ENCODE results near the gene NSF. TPM values are rescaled to one million over a fixed set of nuclear protein-coding genes. Genes with fewer than 3 reads are reported as not detected.
A peak's percentile ranks its signal among the peaks of the same experiment; 100 is the strongest.
"Not testable (repeated sequence)": the region's sequence is repeated elsewhere in the genome, so short reads cannot be mapped to it uniquely, and the experiment has no call there.

NSF gene
- total RNA-seq, 2 experiments from 2014 or later: 49.8 to 52.8 TPM

DNA sequence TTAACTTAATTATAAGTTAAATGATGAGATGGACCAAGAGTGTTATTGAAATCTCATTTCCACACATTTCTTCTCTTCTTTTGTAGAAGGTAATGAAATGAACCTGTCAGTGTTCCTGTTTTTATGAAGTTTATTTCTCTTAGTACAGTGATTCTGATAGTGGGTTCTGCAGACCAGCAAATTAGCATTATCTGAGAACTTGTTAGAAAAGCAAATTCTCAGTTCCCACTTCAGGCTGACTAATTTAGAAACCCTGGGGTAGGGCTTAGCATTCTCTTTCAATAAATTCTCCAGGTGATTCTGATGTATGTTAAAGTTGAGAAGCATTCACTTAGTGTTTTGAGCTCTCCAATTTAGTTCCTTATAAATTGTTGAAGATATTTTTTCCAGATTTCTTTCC is 12.7 kb downstream of the NSF start:
- H3K36me3 Mint-ChIP-seq; ATAC-seq (ENCODE audit: low read depth); H3K9me3 Mint-ChIP-seq; H3K4me1 Mint-ChIP-seq; DNase-seq; POLR2A ChIA-PET; H3K4me3 Mint-ChIP-seq; H3K27me3 Mint-ChIP-seq; H3K27ac Mint-ChIP-seq: not testable (repeated sequence)

DNA sequence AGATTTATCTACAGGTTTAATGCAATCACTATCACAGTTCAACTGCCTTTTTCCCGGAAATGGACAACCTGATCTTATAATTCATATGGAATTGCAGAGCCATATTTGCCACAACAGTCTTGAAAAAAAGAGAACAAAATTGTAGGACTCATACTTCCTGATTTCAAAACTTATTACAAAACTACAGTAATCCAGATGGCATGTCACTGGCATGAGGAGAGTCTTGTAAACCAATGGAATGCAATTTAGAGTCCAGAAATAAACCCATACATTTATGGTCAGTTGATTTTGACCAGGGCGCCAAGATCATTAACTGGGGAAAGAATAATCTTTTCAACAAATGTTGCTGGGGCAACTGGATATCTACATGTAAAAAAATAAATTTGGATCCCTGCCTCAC is 20.8 kb downstream of the NSF start:
- H3K27ac Mint-ChIP-seq; H3K27me3 Mint-ChIP-seq; ATAC-seq (ENCODE audit: low read depth); DNase-seq; POLR2A ChIA-PET; H3K4me1 Mint-ChIP-seq; H3K9me3 Mint-ChIP-seq; H3K36me3 Mint-ChIP-seq; H3K4me3 Mint-ChIP-seq: not testable (repeated sequence)

DNA sequence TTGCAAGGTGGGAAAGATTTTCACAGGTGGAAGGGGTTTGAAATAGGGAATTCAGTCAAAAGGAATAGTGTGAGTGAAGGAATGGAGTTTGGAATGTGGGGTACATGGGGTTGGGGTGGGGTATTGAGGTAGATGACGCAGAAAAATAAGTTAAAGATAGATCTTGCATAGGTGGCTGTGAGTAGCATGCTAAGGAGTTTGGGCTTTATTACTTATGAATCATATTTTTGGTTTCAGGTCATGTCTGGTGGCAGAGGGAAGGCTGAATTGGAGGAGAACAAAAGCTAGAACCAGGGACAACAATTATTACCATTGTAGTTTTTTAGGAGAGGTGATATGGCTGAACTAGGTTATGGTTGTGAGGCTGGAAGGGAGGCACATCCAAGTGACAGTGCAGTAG is 23.4 kb downstream of the NSF start:
- DNase-seq; H3K27ac Mint-ChIP-seq; ATAC-seq (ENCODE audit: low read depth); POLR2A ChIA-PET; H3K36me3 Mint-ChIP-seq; H3K4me3 Mint-ChIP-seq; H3K27me3 Mint-ChIP-seq; H3K4me1 Mint-ChIP-seq; H3K9me3 Mint-ChIP-seq: not testable (repeated sequence)

DNA sequence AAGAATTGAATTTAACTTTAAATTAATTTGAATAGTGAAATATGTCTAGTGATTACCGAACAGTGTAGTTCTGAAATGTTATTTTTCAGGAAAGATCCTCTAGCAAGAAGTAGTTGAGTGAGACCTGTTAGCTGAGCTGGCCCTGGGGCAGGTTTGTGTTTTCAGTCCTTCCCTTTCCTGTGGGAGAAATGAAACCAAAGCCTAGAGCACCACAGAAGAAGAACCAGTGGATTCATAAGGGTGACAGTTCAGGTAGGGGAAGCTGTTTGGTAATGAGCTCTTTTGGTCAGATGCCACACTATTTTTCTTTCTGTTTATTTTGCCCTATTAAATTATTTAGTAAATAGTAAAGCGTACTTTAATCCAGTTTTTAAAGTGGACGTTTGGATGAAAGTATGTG is 26.7 kb downstream of the NSF start:
- H3K9me3 Mint-ChIP-seq; H3K27ac Mint-ChIP-seq; H3K4me3 Mint-ChIP-seq; POLR2A ChIA-PET; DNase-seq; H3K4me1 Mint-ChIP-seq; H3K36me3 Mint-ChIP-seq; ATAC-seq (ENCODE audit: low read depth); H3K27me3 Mint-ChIP-seq: not testable (repeated sequence)

DNA sequence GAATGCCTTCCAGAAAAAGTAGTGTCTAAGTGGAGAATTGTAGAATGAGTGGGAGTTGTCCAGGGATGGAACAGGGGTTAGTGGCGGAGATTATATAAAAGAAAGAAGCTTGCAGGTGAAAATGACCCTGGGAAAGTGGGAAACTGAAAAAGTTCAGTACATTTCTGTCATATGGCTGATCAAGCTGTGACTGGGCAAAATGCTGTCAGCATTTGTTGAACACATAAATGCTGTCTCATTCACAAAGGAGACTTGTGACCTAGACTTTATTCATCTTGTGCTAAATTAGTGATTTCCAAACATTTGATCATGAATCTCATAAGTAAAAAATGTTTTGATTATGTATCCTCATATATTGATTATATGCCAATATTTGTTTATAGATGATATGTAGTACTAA is 28.5 kb downstream of the NSF start:
- ATAC-seq (ENCODE audit: low read depth); H3K27me3 Mint-ChIP-seq; H3K4me1 Mint-ChIP-seq; H3K9me3 Mint-ChIP-seq; H3K36me3 Mint-ChIP-seq; POLR2A ChIA-PET; DNase-seq; H3K4me3 Mint-ChIP-seq; H3K27ac Mint-ChIP-seq: not testable (repeated sequence)

DNA sequence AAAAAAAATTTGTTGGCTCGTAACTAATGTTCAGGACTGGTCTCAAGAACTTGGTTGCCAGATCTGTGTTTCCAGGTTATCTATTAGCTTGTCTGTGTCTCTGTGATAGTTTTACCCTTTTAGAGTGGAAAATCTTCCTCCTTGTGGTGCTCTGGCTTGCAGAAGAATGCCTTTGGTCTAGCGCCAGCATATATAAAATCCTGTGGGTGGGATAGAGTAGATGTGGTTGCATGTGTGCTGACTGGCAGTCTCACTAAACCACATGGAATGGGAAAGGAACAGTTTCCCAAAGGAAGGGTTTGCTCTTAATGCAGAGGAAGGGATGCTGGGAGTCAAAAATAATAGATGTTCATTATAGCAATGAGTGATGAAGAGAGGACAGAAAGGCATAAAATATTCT is 33.3 kb downstream of the NSF start:
- not testable (repeated sequence) for H3K4me3 Mint-ChIP-seq

DNA sequence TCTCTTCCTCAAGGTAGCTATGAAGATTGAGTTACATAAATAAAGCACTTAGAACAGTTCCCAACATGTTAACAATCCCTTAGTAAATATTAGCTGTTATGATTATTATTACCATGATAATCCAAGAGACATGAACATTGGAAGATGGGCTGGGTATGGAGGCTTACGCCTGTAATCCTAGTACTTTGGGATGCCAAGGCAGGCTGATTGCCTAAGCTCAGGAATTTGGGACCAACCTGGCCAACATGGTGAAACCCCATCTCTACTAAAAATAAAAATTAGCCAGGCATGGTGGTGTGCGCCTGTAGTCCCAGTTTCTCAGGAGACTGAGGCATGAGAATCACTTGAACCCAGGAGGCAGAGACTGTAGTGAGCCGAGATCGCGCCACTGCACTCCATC is 34.3 kb downstream of the NSF start:
- H3K4me1 Mint-ChIP-seq; H3K9me3 Mint-ChIP-seq; ATAC-seq (ENCODE audit: low read depth); H3K4me3 Mint-ChIP-seq; H3K27ac Mint-ChIP-seq; DNase-seq; H3K27me3 Mint-ChIP-seq; POLR2A ChIA-PET; H3K36me3 Mint-ChIP-seq: not testable (repeated sequence)

More for the DNA sequence above, 33.3 kb downstream of the NSF start:
- POLR2A ChIA-PET; H3K27ac Mint-ChIP-seq; H3K9me3 Mint-ChIP-seq; ATAC-seq (ENCODE audit: low read depth); H3K27me3 Mint-ChIP-seq; H3K4me1 Mint-ChIP-seq; H3K36me3 Mint-ChIP-seq; DNase-seq: not testable (repeated sequence)

DNA sequence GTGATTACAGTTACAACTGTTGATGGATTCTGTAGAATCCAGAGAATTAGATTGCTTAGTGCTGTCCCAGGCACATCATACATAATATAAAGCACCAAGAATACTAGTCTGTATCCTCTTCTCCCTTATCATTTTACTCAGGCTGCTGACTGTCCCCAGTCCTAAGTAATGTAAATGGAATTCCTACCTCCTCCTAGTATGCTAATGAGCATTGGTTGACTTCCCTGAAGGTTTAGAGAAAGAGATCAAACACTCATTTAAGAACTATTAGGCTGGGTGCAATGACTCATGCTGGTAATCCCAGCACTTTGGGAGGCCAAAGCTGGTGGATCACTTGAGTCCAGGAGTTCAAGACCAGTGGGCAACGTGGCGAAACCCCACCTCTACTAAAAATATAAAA is 37.0 kb downstream of the NSF start:
- DNase-seq; H3K4me1 Mint-ChIP-seq; H3K27ac Mint-ChIP-seq; H3K4me3 Mint-ChIP-seq; ATAC-seq (ENCODE audit: low read depth); H3K9me3 Mint-ChIP-seq; H3K36me3 Mint-ChIP-seq; POLR2A ChIA-PET; H3K27me3 Mint-ChIP-seq: not testable (repeated sequence)

DNA sequence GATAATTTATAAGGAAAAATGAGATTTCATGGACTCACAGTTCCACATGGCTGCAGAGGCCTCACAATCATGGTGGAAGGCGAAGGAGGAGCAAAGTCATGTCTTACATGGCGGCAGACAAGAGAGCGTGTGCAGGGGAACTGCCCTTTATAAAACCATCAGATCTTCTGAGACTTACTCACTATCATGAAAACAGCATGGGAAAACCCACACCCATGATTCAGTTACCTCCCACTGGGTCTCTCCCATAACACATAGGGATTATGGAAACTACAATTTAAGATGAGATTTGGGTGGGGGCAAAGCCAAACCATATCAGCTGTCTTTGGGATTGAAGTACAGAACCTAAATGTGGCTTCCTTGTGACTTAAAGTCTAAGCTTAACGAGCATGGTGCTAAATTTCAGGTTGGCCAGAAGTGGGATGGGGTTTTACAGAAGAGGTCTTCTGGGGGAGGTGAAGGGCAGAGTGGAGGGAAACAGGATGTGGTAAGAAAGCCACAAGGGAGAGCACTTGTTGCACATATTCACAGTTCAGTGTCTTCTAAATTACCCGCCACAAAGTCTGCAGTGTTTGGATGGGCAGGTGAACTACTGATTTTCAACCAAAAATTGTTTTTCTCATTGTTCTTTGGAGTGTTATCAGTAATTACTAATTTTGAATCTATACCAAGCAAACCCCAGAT is 38.4 kb downstream of the NSF start:
- POLR2A ChIA-PET, H3K4me1 Mint-ChIP-seq, DNase-seq, H3K4me3 Mint-ChIP-seq, H3K36me3 Mint-ChIP-seq, H3K9me3 Mint-ChIP-seq, H3K27me3 Mint-ChIP-seq, H3K27ac Mint-ChIP-seq: not testable (repeated sequence)
- peak; percentile 92 for ATAC-seq (ENCODE audit: low read depth)

DNA sequence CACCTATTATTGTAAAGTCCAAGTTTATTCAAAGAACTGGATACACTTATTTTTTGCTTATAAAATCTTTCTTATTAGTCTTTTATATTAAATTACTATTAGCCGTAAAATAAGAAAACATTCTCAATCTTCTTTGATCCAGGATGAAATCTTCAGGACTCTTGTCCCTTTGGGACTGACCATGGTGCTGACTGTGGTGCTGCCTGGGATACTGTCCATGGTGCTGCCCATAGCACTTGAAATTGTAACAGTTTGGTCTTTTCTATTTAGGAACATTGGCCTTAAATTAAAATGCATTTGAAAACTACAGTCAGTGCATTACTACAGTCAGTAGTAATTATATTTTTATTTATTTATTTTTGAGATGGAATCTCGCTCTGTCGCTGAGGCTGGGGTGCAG is 41.7 kb downstream of the NSF start:
- ATAC-seq (ENCODE audit: low read depth); H3K9me3 Mint-ChIP-seq; H3K27me3 Mint-ChIP-seq; H3K4me3 Mint-ChIP-seq; H3K4me1 Mint-ChIP-seq; H3K27ac Mint-ChIP-seq; H3K36me3 Mint-ChIP-seq; POLR2A ChIA-PET; DNase-seq: not testable (repeated sequence)

DNA sequence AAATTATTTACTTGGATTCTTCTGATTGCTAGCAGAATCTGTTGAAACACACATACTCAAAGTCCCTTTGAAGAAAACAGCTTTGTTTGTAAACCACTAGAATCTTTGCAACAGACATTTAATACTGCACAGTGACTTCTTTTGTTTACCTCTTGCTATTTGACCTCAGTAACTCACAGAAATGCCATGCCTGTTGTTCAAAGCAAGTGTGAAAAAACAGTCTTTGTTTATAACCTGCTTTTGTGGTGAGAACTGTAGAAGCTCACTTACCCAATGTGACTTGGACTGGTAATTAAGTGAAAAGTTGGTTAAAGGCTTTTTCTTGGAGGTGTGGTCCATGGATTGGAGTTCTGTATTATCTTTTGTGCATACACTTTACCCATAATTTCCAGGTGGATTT is 44.4 kb downstream of the NSF start:
- POLR2A ChIA-PET; ATAC-seq (ENCODE audit: low read depth); H3K27ac Mint-ChIP-seq; H3K36me3 Mint-ChIP-seq; H3K4me1 Mint-ChIP-seq; DNase-seq; H3K27me3 Mint-ChIP-seq; H3K4me3 Mint-ChIP-seq; H3K9me3 Mint-ChIP-seq: not testable (repeated sequence)

DNA sequence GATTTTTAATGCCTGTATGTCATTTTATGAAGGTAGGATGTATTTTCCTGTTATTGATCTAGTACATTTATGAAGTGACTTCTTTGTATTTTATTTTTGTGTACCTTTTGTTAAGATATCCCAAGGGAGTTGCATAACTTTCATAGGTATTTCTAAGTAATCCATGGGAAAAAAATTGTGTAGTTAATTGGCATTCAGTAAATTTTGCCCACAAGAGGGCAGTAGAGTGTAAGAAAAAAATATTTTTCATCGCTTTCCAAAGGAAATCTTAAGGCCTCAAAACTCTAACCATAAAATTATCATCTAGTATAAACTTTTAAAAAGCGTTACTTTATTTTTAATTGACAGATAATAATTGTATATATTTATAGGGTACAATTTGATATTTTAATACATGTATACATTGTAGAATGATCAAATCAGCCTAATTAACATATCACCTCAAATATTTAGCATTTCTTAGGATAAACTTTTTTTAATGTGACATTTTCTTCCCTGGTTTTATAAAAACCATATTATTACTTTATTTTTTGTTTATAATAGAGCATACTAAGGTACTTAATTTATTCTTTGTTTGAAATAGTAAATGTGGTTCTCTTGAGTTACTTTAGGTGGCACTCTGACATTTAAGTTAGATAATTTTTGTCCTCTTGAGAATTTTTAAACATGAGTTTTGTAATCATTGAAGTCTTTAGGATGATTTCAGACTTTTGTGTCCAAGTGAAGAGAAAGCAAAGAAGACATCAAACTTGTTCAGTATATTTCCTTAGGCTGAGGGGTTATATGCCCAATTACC is 51.6 kb downstream of the NSF start:
- H3K9me3 Mint-ChIP-seq; H3K36me3 Mint-ChIP-seq; H3K27me3 Mint-ChIP-seq; DNase-seq; ATAC-seq (ENCODE audit: low read depth); POLR2A ChIA-PET; H3K27ac Mint-ChIP-seq; H3K4me1 Mint-ChIP-seq; H3K4me3 Mint-ChIP-seq: not testable (repeated sequence)

DNA sequence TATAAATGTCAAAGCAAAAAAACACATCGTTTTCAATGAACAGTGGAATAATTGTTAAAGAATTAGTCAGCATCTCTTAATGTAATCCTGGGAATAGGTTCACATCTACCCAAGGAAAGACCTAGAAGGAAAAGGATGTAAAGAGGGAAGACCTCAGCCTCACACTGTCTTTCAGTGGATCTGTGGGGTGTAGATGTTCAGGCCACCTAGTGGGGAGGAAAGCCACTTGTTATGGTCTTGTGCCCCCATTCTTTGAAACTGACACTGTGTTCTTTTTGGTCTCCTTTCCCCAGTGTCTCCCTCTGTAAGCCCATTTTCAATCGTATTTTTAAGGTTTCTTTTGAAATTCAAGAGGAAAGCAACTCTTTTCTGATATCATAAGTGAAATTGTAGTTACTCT is 56.8 kb downstream of the NSF start:
- H3K27me3 Mint-ChIP-seq; H3K9me3 Mint-ChIP-seq; POLR2A ChIA-PET; H3K36me3 Mint-ChIP-seq; H3K4me3 Mint-ChIP-seq; DNase-seq; H3K4me1 Mint-ChIP-seq; ATAC-seq (ENCODE audit: low read depth); H3K27ac Mint-ChIP-seq: not testable (repeated sequence)

DNA sequence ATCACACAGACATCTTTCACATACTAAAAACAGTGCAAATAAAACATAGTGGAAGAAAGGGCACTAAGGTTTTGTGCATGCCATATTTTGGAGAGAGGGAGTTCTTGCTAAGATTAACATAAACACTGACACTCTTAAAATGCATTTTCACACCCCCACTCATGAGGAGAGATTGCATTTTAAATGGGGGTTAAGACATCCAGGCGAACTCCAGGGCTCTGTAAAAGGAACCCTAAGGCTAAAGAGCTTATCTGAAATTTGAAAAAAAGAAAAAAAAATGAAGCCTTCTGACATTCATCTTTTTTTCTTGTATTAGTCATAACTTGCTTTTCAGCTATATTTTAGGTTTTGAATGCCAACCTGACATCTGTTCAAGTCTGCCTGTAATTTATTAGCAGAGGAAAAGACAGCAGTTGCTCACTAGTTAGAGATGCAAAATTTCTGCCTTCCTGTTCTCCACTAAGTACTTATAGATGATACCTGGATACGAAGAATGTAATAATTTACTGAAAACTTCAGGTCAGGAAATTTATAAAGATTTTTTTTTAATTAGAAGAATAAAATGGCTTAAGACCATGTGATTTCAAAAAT is 57.3 kb downstream of the NSF start:
- H3K4me1 Mint-ChIP-seq; ATAC-seq (ENCODE audit: low read depth); POLR2A ChIA-PET; H3K9me3 Mint-ChIP-seq; H3K27me3 Mint-ChIP-seq; H3K27ac Mint-ChIP-seq; DNase-seq; H3K36me3 Mint-ChIP-seq; H3K4me3 Mint-ChIP-seq: not testable (repeated sequence)
